HEK293 (cell line): ENCODE results near the gene PKNOX2.

Experiments used
- CTCF ChIP-seq: fragments of 450-650 bp; formaldehyde crosslinking; IDR thresholded peaks from 2 replicates; pipeline ENCODE4 v1.5.1; 2016; ENCODE audit warnings: missing biosample characterization, missing genetic modification characterization
- OSR2 ChIP-seq: fragments of 450-650 bp; formaldehyde crosslinking; IDR thresholded peaks from 2 replicates; pipeline ENCODE4 v1.5.1; 2016; ENCODE audit warnings: missing biosample characterization, missing genetic modification characterization
- PRDM6 ChIP-seq: fragments of 450-650 bp; formaldehyde crosslinking; IDR thresholded peaks from 2 replicates; pipeline ENCODE4 v1.5.1; 2017; ENCODE audit warnings: missing biosample characterization, missing genetic modification characterization
- REST ChIP-seq: fragments of 450-650 bp; formaldehyde crosslinking; IDR thresholded peaks from 2 replicates; pipeline ENCODE4 v1.5.1; 2016; ENCODE audit warnings: missing biosample characterization, missing genetic modification characterization
- ZFHX2 ChIP-seq: fragments of 450-650 bp; formaldehyde crosslinking; conservative IDR thresholded peaks from 2 replicates; pipeline ENCODE4 v1.5.1; 2016; ENCODE audit warnings: missing biosample characterization, missing genetic modification characterization
- ZNF112 ChIP-seq: fragments of 450-650 bp; formaldehyde crosslinking; IDR thresholded peaks from 2 replicates; pipeline ENCODE4 v1.5.0; 2017; ENCODE audit warnings: missing biosample characterization, missing genetic modification characterization
- ZNF174 ChIP-seq: fragments of 450-650 bp; formaldehyde crosslinking; IDR thresholded peaks from 2 replicates; pipeline ENCODE4 v1.5.0; 2017; ENCODE audit warnings: missing biosample characterization, mild to moderate bottlenecking, missing genetic modification characterization
- ZNF175 ChIP-seq: fragments of 450-650 bp; formaldehyde crosslinking; IDR thresholded peaks from 2 replicates; pipeline ENCODE4 v1.5.1; 2016; ENCODE audit warnings: missing biosample characterization, missing genetic modification characterization
- ZNF26 ChIP-seq: fragments of 450-650 bp; formaldehyde crosslinking; IDR thresholded peaks from 2 replicates; pipeline ENCODE4 v1.5.1; 2016; ENCODE audit warnings: missing biosample characterization, missing genetic modification characterization
- ZNF324 ChIP-seq: fragments of 450-650 bp; formaldehyde crosslinking; IDR thresholded peaks from 2 replicates; pipeline ENCODE4 v1.5.1; 2016; ENCODE audit warnings: missing biosample characterization, missing genetic modification characterization
- ZNF335 ChIP-seq: fragments of 450-650 bp; formaldehyde crosslinking; conservative IDR thresholded peaks from 2 replicates; pipeline ENCODE4 v1.5.1; 2016; ENCODE audit warnings: missing biosample characterization, missing genetic modification characterization
- ZNF560 ChIP-seq: fragments of 450-650 bp; formaldehyde crosslinking; IDR thresholded peaks from 2 replicates; pipeline ENCODE4 v1.5.1; 2017; ENCODE audit warnings: missing biosample characterization, missing genetic modification characterization, borderline replicate concordance

- TF ChIP-seq ZFHX2 (tag by site-specific recombination) (no peak), ZNF175 (tag by site-specific recombination) (no peak), ZNF324 (tag by site-specific recombination) (no peak), ZNF560 (tag by site-specific recombination) (no peak), REST (no peak), CTCF (tag by site-specific recombination) (no peak), PRDM6 (tag by site-specific recombination) (no peak), ZNF174 (tag by site-specific recombination) (no peak), ZNF26 (tag by site-specific recombination) (no peak), ZNF112 (no peak), ZNF335 (tag by site-specific recombination) (no peak), OSR2 (no peak)
Measured at GRCh38 chr11:125431481-125431880, 266.9 kb downstream of the PKNOX2 start.
